Lower lobe of right lung (tissue), 2 donors: ENCODE measurements around the gene UTS2B. TPM values are rescaled to one million over a fixed set of nuclear protein-coding genes. Genes with fewer than 3 reads are reported as not detected.

ENCODE experiments used
- ATAC-seq, 2 donors: fragments of 200-7000 bp; cut with Tn5 transposase; one replicate each; pipeline ENCODE4 v1.9.1; 2020 to 2022; ENCODE audit warnings: mild to moderate bottlenecking in 2 of 2, moderate library complexity in 2 of 2
- DNase-seq: peaks from one replicate; pipeline ENCODE4 v3.0.0-alpha.2; 2020
- H3K27ac ChIP-seq: fragments of 200-600 bp; one replicate; pipeline ENCODE4 v1.8.0; 2022
- H3K27me3 ChIP-seq: fragments of 200-600 bp; one replicate; pipeline ENCODE4 v1.8.0; 2022; ENCODE audit warnings: low read depth
- H3K36me3 ChIP-seq: fragments of 200-600 bp; one replicate; pipeline ENCODE4 v1.8.0; 2022; ENCODE audit warnings: mild to moderate bottlenecking
- H3K4me1 ChIP-seq: fragments of 200-600 bp; one replicate; pipeline ENCODE4 v1.8.0; 2022
- H3K4me3 ChIP-seq: fragments of 200-600 bp; one replicate; pipeline ENCODE4 v1.8.0; 2022; ENCODE audit warnings: mild to moderate bottlenecking
- H3K9me3 ChIP-seq: fragments of 200-600 bp; one replicate; pipeline ENCODE4 v1.8.0; 2022
- CTCF ChIP-seq: fragments of 200-600 bp; IDR thresholded peaks from one replicate; pipeline ENCODE4 v1.8.0; 2022; ENCODE audit warnings: antibody characterized with exemption, mild to moderate bottlenecking
- intact Hi-C: fragments of 100-400 bp; cut with DNase I; formaldehyde crosslinking; loops from one replicate; pipeline ENCODE4 v1.11.0; 2022
- total RNA-seq: library from RNA; stranded (reverse); fragmentation: NEBNext Ultra II Directional; extraction: Animal tissue kit (Norgen Biotek cat#: 25700); gene quantifications from one replicate; pipeline ENCODE4 v1.2.1, GENCODE V29; 2021
- donor health status: DM: no; HTN: yes; CAD: no; lungs with severe emphysema.

UTS2B gene
- total RNA-seq, 1 donor from 2014 or later = 0.44 TPM

- no peaks in the 10 kb centered on the region for H3K27me3 ChIP-seq
- H3K36me3 ChIP-seq = no peaks in the 10 kb centered on the region
- no peak for ATAC-seq
- no peak overlapping the region for H3K4me3 ChIP-seq
- H3K27ac ChIP-seq = no peak overlapping the region
- TF ChIP-seq CTCF = no peak
- no peak for DNase-seq
- intact Hi-C loops = no loop called here
- H3K4me1 ChIP-seq = no peaks in the 10 kb centered on the region
- H3K9me3 ChIP-seq = no peaks in the 10 kb centered on the region
Observed at GRCh38 chr3:191292243-191293015, 37.9 kb downstream of the UTS2B start.

GRCh38 chr3:191290311-191291025 lies 39.9 kb downstream of the UTS2B start:
- no peak overlapping the region for H3K4me3 ChIP-seq
- no peak for TF ChIP-seq CTCF
- peak overlapping the region; percentile 25 for H3K27ac ChIP-seq
- intact Hi-C loops = no loop called here
- no peak for ATAC-seq
- H3K36me3 ChIP-seq = no peaks in the 10 kb centered on the region
- DNase-seq = no peak
- H3K9me3 ChIP-seq = no peaks in the 10 kb centered on the region
- no peaks in the 10 kb centered on the region for H3K27me3 ChIP-seq
- H3K4me1 ChIP-seq = no peaks in the 10 kb centered on the region

- no peak for DNase-seq
- TF ChIP-seq CTCF = no peak
- intact Hi-C loops = no loop called here
Observed at GRCh38 chr3:191283400-191283799, 46.9 kb downstream of the UTS2B start.

GRCh38 chr3:191282251-191283185 lies 47.8 kb downstream of the UTS2B start:
- DNase-seq (no peak), ATAC-seq (no peak)
- Histone ChIP-seq H3K4me1 (no peaks in the 10 kb centered on the region), H3K4me3 (no peak overlapping the region), H3K36me3 (no peaks in the 10 kb centered on the region), H3K27me3 (no peaks in the 10 kb centered on the region), H3K9me3 (no peaks in the 10 kb centered on the region), H3K27ac (no peak overlapping the region)
- TF ChIP-seq CTCF = no peak
- intact Hi-C loops = no loop called here

More at GRCh38 chr3:191283400-191283799, 46.9 kb downstream of the UTS2B start:
- H3K27me3 ChIP-seq = no peaks in the 10 kb centered on the region
- ATAC-seq = no peak
- H3K9me3 ChIP-seq = no peaks in the 10 kb centered on the region
- H3K4me3 ChIP-seq = no peak overlapping the region
- H3K27ac ChIP-seq = no peak overlapping the region
- H3K4me1 ChIP-seq = no peaks in the 10 kb centered on the region
- no peaks in the 10 kb centered on the region for H3K36me3 ChIP-seq

GRCh38 chr3:191280882-191281281 lies 49.4 kb downstream of the UTS2B start:
- intact Hi-C loops = no loop called here
- DNase-seq (no peak), ATAC-seq (no peak)
- no peak overlapping the region for H3K27ac ChIP-seq
- no peaks in the 10 kb centered on the region for H3K27me3 ChIP-seq
- TF ChIP-seq CTCF = no peak
- H3K4me1 ChIP-seq = no peaks in the 10 kb centered on the region
- H3K4me3 ChIP-seq = no peak overlapping the region
- no peaks in the 10 kb centered on the region for H3K36me3 ChIP-seq
- no peaks in the 10 kb centered on the region for H3K9me3 ChIP-seq
